Nephron progenitor cell (in vitro differentiated cells): ENCODE measurements around the gene S100A16.

Experiments used
- DNase-seq: peaks from one replicate; pipeline ENCODE4 v3.0.0; 2021
- H3K27ac Mint-ChIP-seq: 2 replicates; pipeline ENCODE4 v1.8.0; 2021; ENCODE audit warnings: mild to moderate bottlenecking, moderate library complexity, mixed read lengths
- H3K27me3 Mint-ChIP-seq: 2 replicates; pipeline ENCODE4 v1.8.0; 2021; ENCODE audit warnings: mild to moderate bottlenecking, low read depth, mixed read lengths; ENCODE audit not compliant: poor library complexity
- H3K36me3 Mint-ChIP-seq: 2 replicates; pipeline ENCODE4 v1.8.0; 2021; ENCODE audit warnings: low read depth, mixed read lengths
- H3K4me1 Mint-ChIP-seq: 2 replicates; pipeline ENCODE4 v1.8.0; 2021; ENCODE audit warnings: mixed read lengths
- H3K4me3 Mint-ChIP-seq: 2 replicates; pipeline ENCODE4 v1.8.0; 2021; ENCODE audit warnings: mild to moderate bottlenecking, moderate library complexity, mixed read lengths
- H3K9me3 Mint-ChIP-seq: 2 replicates; pipeline ENCODE4 v1.8.0; 2021; ENCODE audit warnings: mild to moderate bottlenecking, moderate library complexity, mixed read lengths
- CTCF ChIP-seq: fragments of 200-600 bp; sonication (generic); IDR thresholded peaks from 2 replicates; pipeline ENCODE4 v1.5.0; 2021; ENCODE audit warnings: antibody characterized with exemption

S100A16 gene

GRCh38 chr1:153561466-153561985, 51.4 kb downstream of the S100A16 start:
- peak overlapping the region; percentile 77 for H3K27ac Mint-ChIP-seq

DNA sequence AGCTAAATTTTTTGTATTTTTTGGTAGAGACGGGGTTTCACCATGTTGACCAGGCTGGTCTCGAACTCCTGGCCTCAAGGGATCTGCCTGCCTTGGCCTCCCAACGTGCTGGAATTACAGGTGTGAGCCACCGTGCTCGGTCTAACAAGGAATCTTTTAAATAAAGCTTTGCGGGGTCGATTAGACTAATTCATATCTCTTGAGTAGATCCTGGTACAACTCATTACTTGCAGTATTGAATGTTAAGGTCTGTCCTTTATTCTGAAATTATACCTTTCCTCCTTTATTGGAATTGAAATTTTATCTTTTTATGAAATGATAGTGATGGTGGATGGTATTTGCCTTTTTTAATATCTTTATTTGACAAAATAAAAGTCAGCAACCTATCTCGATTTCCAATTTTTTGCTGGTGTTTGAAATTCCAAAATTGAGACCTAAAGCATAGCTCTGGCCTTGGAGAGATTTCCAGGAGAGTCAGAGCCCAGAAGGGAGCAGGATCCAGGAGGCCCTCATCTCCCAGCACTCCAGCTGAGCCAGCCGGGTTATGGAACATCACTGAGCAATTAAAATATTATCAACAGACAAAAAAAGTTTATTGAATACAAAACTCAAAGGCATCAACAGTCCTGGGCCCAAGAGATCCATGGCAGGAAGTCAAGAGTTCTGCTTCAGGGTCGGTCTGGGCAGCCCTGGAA, 52.0 kb downstream of the S100A16 start:
- DNase-seq, result no peak
- Mint-ChIP-seq H3K4me3 (no peak overlapping the region), H3K4me1 (peaks cover 25% of the 10 kb centered on the region), H3K27ac (no peak overlapping the region), H3K27me3 (peaks cover 5% of the 10 kb centered on the region), H3K36me3 (no peaks in the 10 kb centered on the region), H3K9me3 (no peaks in the 10 kb centered on the region)
- no peak for TF ChIP-seq CTCF

More at GRCh38 chr1:153561466-153561985, 51.4 kb downstream of the S100A16 start:
- peaks cover 5% of the 10 kb centered on the region for H3K27me3 Mint-ChIP-seq
- no peak for TF ChIP-seq CTCF
- H3K36me3 Mint-ChIP-seq, result no peaks in the 10 kb centered on the region
- peaks cover 31% of the 10 kb centered on the region for H3K4me1 Mint-ChIP-seq
- no peak overlapping the region for H3K4me3 Mint-ChIP-seq
- H3K9me3 Mint-ChIP-seq, result no peaks in the 10 kb centered on the region
- no peak for DNase-seq

GRCh38 chr1:153560241-153560640, 52.7 kb downstream of the S100A16 start:
- Mint-ChIP-seq H3K36me3 (no peaks in the 10 kb centered on the region), H3K9me3 (no peaks in the 10 kb centered on the region), H3K4me1 (peaks cover 18% of the 10 kb centered on the region), H3K4me3 (no peak overlapping the region), H3K27me3 (peaks cover 5% of the 10 kb centered on the region), H3K27ac (no peak overlapping the region)
- no peak for DNase-seq
- TF ChIP-seq CTCF, result no peak

DNA sequence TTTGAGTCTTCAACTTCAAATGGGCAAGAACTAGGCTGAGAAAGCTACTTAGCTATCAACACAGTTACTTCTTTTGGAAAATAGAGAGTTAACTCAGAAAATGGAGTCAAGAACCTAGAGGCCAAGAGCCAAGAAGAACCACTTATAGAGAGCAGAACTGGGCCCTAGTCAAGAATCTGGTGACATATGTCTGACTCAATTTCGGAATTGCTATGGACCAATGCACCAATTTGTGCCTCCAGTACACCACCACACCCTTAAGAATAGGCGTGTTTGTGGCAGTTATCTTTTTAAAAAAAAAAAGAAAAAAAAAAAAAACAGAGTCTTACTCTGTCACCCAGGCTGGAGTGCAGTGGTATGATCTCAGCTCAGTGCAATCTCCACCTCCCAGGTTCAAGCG, 55.1 kb downstream of the S100A16 start:
- Mint-ChIP-seq H3K27me3 (peaks cover 8% of the 10 kb centered on the region), H3K9me3 (no peaks in the 10 kb centered on the region), H3K4me1 (peaks cover 18% of the 10 kb centered on the region), H3K27ac (no peak overlapping the region), H3K4me3 (no peak overlapping the region), H3K36me3 (no peaks in the 10 kb centered on the region)
- no peak for TF ChIP-seq CTCF
- DNase-seq, result no peak
